Activated naive CD4-positive, alpha-beta T cell treated with anti-CD3 and anti-CD28 coated beads for 36 hours (primary cell): ENCODE measurements around the gene FAM24A. TPM values are rescaled to one million over a fixed set of nuclear protein-coding genes. Genes with fewer than 3 reads are reported as not detected.
A peak's percentile ranks its signal among the peaks of the same experiment; 100 is the strongest.

Source experiments
- CTCF ChIA-PET: fragments of 350-600 bp; sonication (Branson Sonifier 250); formaldehyde crosslinking; loops from one replicate; lab custom pipeline; 2021; ENCODE audit warnings: antibody characterized with exemption; lab: Charles Lee
- DNase-seq: peaks from one replicate; pipeline ENCODE4 v3.0.0-alpha.2; 2020
- H3K27ac Mint-ChIP-seq: one replicate; pipeline ENCODE4 v1.8.0; 2021; ENCODE audit warnings: mild to moderate bottlenecking, mixed read lengths
- H3K27me3 Mint-ChIP-seq: one replicate; pipeline ENCODE4 v1.8.0; 2021; ENCODE audit warnings: low read depth, mixed read lengths
- H3K36me3 Mint-ChIP-seq: one replicate; pipeline ENCODE4 v1.8.0; 2021; ENCODE audit warnings: low read depth, mixed read lengths
- H3K4me1 Mint-ChIP-seq: one replicate; pipeline ENCODE4 v1.8.0; 2021; ENCODE audit warnings: low read depth, mixed read lengths
- H3K4me3 Mint-ChIP-seq: one replicate; pipeline ENCODE4 v1.8.0; 2021; ENCODE audit warnings: mild to moderate bottlenecking, moderate library complexity, mixed read lengths
- H3K9me3 Mint-ChIP-seq: one replicate; pipeline ENCODE4 v1.8.0; 2021; ENCODE audit warnings: mixed read lengths
- intact Hi-C: fragments of 100-400 bp; cut with micrococcal nuclease; formaldehyde crosslinking; loops from one replicate; pipeline ENCODE4 v1.15.1; 2023
- total RNA-seq, 2 experiments: library from RNA; stranded (reverse); gene quantifications; one replicate each; pipeline ENCODE4 v1.2.3, GENCODE V29; 2021

FAM24A gene
- total RNA-seq, 2 experiments from 2014 or later = not detected

GRCh38 chr10:122949296-122949695, 38.9 kb downstream of the FAM24A start:
- intact Hi-C loops = no loop called here
- CTCF ChIA-PET = no interaction called here

DNA sequence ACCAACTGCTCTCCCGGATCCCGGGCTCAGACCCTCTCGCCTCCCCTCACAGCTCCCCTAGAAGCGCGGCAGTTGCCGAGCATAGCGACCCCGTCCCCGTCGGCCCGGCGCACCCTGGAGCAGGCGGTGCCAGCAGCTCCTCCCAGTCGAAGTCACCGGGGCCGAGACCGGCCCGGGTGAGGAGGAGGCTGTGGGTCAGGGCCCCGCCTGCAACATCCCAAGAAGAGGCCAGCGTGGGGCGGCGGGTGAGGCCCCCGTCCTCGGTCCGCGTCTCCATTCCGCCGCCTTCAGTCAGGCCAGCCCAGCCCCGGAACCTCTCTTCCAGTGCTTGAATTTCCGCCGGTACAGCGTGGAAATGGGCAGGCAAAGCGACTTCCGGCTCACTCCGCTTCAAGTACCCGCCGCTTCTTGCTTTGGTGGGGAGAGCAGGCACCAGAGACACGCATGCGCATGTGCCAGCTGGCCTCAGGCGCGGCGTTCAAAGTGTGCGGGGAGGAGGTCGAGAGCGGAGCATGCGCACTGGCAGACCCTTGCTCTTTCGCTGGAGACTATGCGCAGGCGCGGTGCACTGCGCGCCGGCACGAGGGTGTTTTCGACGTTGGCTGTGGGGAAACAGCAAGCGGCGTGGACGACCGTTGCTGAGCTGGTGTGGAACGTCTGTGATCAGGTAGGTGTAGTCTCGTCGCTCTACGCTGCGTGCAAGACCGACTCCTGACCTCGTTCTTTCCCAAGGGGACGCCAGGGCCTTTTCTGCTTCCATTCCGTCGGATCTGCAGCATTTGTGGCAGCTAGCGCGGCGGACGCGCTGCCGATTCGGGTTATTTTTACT, 43.7 kb downstream of the FAM24A start, which contains the start of gene C10orf88:
Gene C10orf88 (minus strand): TSS at position 326 of the 829 bp plus-strand sequence. CDS start 49 bp downstream, at position 277.
- intact Hi-C loops = loop anchor here (1.0 to 10.0 kb wide), 7 partner anchors 26 to 1027 kb away; partner anchors contain the start of genes ATE1, BUB3, FAM24B and HMX3
- H3K9me3 Mint-ChIP-seq = no peaks in the 10 kb centered on the region
- H3K36me3 Mint-ChIP-seq = peaks cover 11% of the 10 kb centered on the region
- no peaks in the 10 kb centered on the region for H3K27me3 Mint-ChIP-seq
- H3K4me1 Mint-ChIP-seq = peaks cover 28% of the 10 kb centered on the region
- CTCF ChIA-PET = no interaction called here
- DNase-seq = peak; percentile 97
- H3K4me3 Mint-ChIP-seq = peak within 1 kb of the TSS; percentile 81
- peak within 1 kb of the TSS; percentile 82 for H3K27ac Mint-ChIP-seq

More at GRCh38 chr10:122949296-122949695, 38.9 kb downstream of the FAM24A start:
- Mint-ChIP-seq H3K4me1 (peaks cover 26% of the 10 kb centered on the region), H3K9me3 (no peaks in the 10 kb centered on the region), H3K4me3 (no peak overlapping the region), H3K27ac (no peak overlapping the region), H3K36me3 (peaks cover 32% of the 10 kb centered on the region), H3K27me3 (no peaks in the 10 kb centered on the region)
- no peak for DNase-seq

- H3K9me3 Mint-ChIP-seq = no peaks in the 10 kb centered on the region
- intact Hi-C loops = loop anchor here (1.0 to 10.0 kb wide), 7 partner anchors 26 to 1027 kb away; partner anchors contain the start of genes ATE1, BUB3, FAM24B and HMX3
- H3K27ac Mint-ChIP-seq = no peak overlapping the region
- H3K36me3 Mint-ChIP-seq = peaks cover 8% of the 10 kb centered on the region
- H3K27me3 Mint-ChIP-seq = no peaks in the 10 kb centered on the region
- CTCF ChIA-PET = no interaction called here
- DNase-seq = no peak
- peaks cover 28% of the 10 kb centered on the region for H3K4me1 Mint-ChIP-seq
- peak overlapping the region; percentile 81 for H3K4me3 Mint-ChIP-seq
Measured at GRCh38 chr10:122954731-122955050, 44.3 kb downstream of the FAM24A start.

DNA sequence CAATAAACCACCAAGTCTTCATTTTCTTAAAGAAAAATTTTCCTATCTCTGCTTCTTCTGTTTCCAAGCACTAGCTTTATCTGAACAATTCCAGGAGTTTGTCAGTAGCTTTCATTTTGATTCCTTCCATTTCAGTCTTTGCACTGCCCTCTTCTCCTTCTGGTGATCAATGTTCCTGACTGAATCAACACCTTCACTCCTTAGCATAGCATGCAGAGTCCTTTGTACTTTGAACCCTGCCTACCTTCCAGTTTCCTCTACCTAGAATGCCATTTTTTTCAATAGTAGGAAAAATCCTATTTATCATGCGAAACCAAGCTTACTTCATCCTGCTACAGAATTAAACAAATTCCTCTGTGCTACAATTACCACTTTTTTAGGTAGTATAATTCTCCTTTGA, 45.5 kb downstream of the FAM24A start:
- intact Hi-C loops = loop anchor here (10.0 kb wide), 1 partner anchor 581 kb away; the partner anchor contains the start of gene PLEKHA1
- no peaks in the 10 kb centered on the region for H3K27me3 Mint-ChIP-seq
- H3K27ac Mint-ChIP-seq = no peak overlapping the region
- H3K9me3 Mint-ChIP-seq = no peaks in the 10 kb centered on the region
- no peak for DNase-seq
- peaks cover 5% of the 10 kb centered on the region for H3K36me3 Mint-ChIP-seq
- H3K4me1 Mint-ChIP-seq = peaks cover 25% of the 10 kb centered on the region
- CTCF ChIA-PET = interaction anchor here (0.9 kb wide), 1 partner anchor 11 kb away, joined by 3 read pairs; no protein-coding TSS in a partner anchor
- H3K4me3 Mint-ChIP-seq = no peak overlapping the region

DNA sequence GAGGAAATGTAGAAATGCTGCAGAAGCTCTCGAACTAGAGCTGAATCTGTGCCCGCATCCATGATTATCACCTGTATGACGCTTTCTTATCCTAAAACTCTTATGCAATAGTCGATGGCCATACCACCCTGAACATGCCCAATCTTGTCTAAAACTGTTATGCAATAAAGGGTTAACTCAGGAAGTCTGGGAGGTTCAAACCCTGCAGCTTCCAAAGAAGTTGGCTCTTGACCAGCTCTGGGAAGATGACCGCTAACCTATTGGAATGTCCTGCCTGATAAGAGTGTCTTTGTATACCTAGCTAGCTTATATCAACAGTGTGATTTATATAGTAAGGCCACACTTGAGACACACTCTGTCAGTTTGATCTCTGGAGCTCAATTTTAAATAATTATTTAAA, 47.1 kb downstream of the FAM24A start:
- intact Hi-C loops = loop anchor here (10.0 kb wide), 1 partner anchor 583 kb away; the partner anchor contains the start of gene PLEKHA1
- Mint-ChIP-seq H3K27ac (no peak overlapping the region), H3K4me1 (peaks cover 18% of the 10 kb centered on the region), H3K4me3 (no peak overlapping the region), H3K9me3 (no peaks in the 10 kb centered on the region), H3K27me3 (peaks cover 4% of the 10 kb centered on the region), H3K36me3 (peaks cover 4% of the 10 kb centered on the region)
- DNase-seq = no peak
- CTCF ChIA-PET = interaction anchor here (0.7 to 0.9 kb wide), 2 partner anchors 65 to 290 kb away, joined by 3 read pairs; no protein-coding TSS in a partner anchor

GRCh38 chr10:122962405-122962804, 52.0 kb downstream of the FAM24A start:
- intact Hi-C loops = no loop called here
- peaks cover 21% of the 10 kb centered on the region for H3K9me3 Mint-ChIP-seq
- H3K4me3 Mint-ChIP-seq = no peak overlapping the region
- H3K27ac Mint-ChIP-seq = no peak overlapping the region
- peaks cover 9% of the 10 kb centered on the region for H3K27me3 Mint-ChIP-seq
- CTCF ChIA-PET = interaction anchor here (0.6 kb wide), 1 partner anchor 1323 kb away, joined by 3 read pairs; no protein-coding TSS in a partner anchor
- peaks cover 9% of the 10 kb centered on the region for H3K36me3 Mint-ChIP-seq
- H3K4me1 Mint-ChIP-seq = no peaks in the 10 kb centered on the region
- no peak for DNase-seq

Other genes with a start within 250 kb of the FAM24A start
- gene C10orf120, start 210.8 kb upstream of the FAM24A start, total RNA-seq = not detected
- gene CUZD1, start 64.8 kb upstream of the FAM24A start, total RNA-seq = under 1 TPM; 0.43 to 0.54 TPM
- 1 to 10 TPM; 8.0 to 8.1 TPM for gene FAM24B, start 31.0 kb upstream of the FAM24A start, total RNA-seq
- gene C10orf88, start 43.6 kb downstream of the FAM24A start, total RNA-seq = 1 to 10 TPM; 4.2 to 5.2 TPM
- 1 to 10 TPM; 3.9 to 4.2 TPM for gene PSTK, start 69.8 kb downstream of the FAM24A start, total RNA-seq
- 10 to 100 TPM; 15.3 to 16.2 TPM for gene IKZF5, start 98.2 kb downstream of the FAM24A start, total RNA-seq
- gene ACADSB, start 98.4 kb downstream of the FAM24A start, total RNA-seq = 10 to 100 TPM; 19.8 to 21.8 TPM
- under 1 TPM in 1 of 2 experiments, not detected in 1; 0.32 TPM for gene HMX3, start 225.4 kb downstream of the FAM24A start, total RNA-seq
- under 1 TPM; 0.62 to 0.99 TPM for gene HMX2, start 237.5 kb downstream of the FAM24A start, total RNA-seq
- gene BUB3, start 243.8 kb downstream of the FAM24A start, total RNA-seq = 100 to 1,000 TPM; 293 to 307 TPM